Islet precursor cell (in vitro differentiated cells): ENCODE results near the gene SKP1.
"Not testable (repeated sequence)": the region's sequence is repeated elsewhere in the genome, so short reads cannot be mapped to it uniquely, and the experiment has no call there.

Experiments
- DNase-seq: peaks from one replicate; pipeline ENCODE4 v3.0.0-alpha.2; 2018

SKP1 gene

DNA sequence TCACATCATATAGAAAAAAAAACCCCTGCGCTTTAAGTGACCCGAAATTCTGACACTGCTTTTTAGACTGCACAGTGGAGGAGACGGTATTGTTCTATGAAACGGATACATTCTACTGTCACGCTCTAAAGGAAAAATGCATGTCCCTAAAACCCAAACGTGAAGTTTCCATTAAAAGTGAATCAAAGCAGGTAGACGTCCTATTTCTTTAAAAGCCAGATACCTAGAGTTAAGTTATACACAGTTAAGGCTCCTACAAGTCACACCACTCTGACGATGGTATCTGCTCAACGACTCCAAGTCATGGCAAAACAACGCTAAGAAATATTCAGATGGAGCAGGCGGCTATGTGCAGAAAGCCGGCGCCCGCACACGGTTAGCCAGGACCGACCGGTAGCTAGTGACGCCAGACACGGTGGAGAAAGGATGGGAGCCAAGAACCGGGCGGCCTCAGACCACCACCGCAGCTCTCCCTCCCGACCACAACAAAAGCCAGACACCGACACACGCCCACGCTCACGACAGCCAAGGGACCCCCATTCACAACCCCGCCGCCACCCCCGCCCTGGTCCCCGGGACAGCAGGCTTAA, 734 bp downstream of the SKP1 start:
- peak; percentile 74 for DNase-seq

DNA sequence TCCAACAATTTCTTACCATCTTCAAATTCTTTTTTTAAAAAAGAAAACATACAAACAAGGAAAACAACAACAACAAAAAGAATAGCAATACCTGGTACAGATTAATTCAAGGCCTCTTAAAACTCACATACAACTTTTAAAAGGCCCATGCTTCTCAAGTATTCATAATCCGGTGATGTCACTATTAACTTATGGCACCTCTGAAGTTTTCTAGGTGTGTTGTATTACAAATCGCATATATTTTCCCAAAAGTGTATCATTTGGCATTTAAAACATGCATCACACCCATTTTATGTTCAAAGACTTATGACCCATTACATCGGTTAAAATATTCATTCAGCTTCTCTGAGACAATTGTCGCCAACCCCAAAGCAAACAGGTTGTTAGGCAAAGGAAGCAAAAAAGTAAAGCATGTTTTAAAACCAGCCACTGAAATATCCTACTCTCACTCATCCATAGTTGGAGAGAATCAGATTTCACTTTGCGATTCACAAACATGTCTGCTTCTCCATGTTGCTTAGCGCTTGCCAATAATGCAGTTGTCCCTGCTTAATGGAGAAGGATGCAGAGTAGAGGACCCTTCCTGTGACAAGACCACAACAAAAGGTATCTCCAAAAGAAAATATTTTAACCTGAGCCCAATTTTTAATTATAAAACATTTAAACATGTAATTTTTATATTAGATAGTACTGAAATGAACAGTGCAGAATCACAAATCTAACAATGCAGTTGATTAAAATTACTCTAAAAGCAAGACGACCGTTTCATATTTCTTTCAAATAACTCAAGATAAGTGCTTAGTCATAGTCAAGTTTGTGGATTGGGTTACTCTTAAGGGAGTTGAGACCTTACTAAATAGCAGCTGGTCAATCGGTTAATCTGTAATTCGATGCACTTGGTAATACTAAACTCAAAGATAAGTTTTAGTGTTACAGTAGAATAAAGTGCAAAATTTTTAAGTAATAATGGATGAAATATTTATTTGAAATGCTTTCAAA, 1.6 kb downstream of the SKP1 start:
- DNase-seq = no peak

DNA sequence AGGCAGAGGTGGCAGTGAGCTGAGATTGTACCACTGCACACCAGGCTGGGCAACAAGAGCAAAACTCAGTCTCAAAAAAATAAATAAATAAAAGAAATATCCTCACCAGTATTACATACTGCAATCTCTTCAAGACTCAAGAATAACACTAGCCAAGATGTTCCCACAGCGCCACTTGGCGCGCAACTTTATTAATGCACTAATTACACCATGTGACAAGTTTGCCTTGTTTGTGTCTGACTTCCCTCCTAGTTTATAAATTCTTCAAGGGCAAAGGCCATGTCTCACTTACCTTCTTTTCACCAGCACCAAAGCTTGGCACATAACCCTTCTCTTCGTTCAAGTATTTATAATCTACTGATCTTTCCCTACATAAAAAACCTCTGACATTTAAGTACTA, 4.8 kb downstream of the SKP1 start:
- no peak for DNase-seq

DNA sequence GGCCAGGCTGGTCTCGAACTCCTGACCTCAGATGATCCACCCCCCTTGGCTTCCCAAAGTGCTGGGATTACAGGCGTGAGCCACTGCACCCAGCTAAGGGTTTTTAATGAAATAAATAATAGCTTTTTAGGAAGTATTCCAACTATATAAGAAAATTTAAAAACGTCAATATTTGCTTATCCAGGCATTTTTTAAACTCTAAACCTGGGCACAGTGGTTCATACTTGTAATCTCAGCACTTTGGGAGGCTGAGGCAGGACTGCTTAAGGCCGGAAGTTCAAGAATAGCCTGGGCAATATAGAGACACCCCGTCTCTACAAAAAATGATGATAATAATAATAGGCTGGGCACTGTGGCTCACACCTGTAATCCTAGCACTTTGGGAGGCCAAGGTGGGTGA, 14.2 kb downstream of the SKP1 start:
- no peak for DNase-seq

DNA sequence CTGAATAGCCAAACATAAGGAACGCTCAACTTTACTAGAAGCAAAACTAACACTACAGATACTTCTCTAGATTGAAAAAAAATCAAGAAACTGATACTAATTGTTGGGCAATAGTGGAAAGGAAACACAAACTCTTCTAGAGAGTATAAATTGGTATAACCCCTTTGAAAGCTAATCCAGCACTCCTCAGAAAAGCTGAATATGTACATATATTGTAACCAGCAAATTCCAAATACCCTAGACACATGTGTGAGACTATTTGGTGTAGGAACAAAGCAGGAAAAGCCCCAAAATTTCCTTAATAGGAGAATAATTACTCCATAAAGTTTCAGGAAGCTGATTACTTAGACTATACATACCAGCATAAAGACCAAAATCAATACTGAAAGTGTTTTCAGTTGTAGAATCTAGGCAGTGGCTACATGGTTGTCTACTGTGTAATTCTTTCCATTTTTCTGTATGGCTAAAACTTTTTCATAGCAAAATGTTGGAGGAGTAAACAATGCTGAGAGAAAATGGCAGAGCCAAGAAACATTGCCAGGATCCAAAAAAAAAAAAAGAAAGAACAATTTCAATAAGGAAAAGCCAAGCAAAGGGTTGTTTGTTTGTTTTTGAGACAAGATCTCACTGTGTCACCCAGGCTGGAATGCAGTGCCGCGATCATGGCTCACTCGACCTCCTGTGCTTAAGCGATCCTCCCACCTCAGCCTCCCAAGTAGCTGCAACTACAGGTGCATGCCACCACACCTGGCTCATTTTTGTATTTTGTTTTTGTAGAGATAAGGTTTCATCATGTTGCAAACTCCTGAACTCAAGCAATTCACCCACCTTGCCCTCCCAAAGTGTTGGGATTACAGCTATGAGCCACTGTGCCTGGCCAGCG, 15.0 kb downstream of the SKP1 start:
- DNase-seq = no peak

DNA sequence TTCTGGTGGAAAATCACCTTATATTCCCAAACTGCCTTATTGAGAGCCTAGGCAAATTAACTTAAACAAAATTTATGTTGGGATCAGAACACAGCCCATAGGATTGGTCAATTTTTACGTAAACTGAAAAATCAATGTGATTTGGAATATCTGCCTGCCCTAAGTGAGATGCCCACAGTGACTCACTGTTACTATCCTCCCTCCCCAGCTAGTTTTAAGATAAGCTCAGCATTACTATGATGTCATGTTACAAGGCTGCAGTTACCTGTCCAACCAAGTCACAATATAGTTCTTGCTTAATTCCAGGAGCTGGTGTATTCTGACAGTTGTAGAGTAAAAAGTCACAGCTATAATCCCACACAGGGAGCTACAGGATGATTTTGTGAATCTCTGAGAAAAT, 23.1 kb downstream of the SKP1 start:
- DNase-seq = no peak

DNA sequence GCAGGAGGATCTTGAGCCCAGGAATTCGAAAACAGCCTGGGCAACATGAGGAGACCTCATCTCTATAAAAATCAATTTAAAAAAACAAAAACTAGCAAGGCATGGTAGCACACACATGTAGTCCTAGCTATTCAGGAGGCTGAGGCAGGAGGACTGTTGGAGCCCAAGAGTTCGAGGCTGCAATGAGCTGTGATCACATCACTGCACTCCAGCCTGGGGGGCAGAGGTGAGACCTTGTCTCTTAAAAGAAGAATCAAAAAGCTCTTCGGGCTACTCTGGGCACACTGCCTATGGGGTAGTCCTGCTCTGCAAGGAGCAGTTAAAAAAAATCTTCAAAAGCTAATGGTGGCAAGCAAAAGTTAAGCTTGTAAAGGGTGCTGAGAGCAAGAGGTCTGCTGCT, 23.5 kb downstream of the SKP1 start:
- no peak for DNase-seq

DNA sequence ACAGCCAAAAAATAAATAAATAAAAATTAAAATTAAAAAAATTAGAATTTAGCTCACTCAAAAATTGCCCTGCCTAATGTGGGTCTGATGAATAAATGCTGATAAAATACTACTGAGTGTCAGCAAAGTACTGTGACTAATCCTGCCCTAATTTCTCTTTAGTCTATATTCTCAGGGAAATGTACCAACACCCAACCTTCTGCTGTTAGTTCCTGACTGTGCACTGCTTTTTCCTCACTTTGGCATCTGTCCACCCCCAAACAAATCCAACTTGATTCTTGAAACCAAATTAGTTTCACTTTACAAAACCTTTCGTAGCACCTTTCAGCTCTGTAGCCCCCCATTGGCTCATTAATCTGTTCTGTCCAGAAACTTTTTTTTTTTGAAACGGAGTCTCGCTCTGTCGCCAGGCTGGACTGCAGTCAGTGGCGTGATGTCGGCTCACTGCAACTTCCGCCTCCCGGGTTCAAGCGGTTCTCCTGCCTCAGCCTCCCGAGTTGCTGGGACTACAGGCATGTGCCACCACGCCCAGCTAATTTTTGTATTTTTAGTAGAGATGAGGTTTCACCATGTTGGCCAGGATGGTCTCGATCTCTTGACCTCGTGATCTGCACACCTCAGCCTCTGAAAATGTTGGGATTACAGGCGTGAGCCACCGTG, 24.4 kb downstream of the SKP1 start:
- DNase-seq = not testable (repeated sequence)

DNA sequence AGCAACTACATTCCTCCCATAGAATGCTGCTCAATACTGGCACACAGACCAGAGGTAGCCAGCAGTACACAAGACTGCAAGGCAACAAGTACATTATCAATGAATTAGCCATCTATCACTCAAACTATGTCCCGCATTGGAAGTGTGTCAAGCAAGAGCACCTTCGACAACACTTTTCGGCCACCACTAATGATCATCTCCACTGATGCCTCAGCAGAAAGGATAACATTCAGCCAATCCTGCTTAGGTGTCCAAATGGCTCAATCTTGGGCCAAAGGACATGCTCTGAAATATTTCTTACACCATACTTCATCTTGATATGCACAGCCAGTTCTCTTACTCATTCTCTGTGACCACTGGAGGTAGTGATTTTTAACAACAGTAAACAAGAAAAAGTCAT, 25.0 kb downstream of the SKP1 start:
- DNase-seq = no peak

DNA sequence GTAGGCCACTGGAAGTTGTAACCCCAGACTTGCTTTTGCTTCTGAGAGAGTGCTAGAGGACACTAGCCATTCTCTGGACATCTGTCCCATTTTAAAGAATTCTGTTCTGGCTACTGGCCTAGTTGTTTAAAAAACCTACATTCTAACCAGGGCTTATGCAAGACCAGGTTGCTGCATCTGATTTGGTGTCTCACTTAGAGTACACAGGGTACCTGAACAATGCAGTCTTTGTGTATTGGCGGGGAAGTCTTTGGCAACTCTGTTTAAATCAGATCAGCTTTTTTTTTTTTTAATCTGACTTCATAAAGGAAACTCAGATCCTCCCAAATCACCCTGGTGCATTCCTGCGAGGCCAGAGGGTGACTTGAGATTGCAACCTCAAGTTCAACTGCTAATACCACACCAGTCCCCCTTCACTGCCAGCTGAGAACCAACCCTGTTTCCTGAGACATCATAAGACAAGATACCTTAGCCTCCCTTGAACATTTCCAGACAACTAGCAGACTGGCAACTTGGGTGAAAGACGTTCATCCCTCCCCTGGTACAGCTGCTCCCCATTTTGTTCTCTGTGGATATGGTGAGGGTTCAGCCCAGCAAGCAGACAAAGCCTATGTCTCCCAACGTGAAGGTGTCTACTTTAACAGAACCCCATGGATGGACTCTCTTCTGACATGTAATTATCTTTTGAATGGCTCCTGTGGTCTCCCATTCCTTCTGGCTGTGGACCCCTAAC, 27.0 kb downstream of the SKP1 start:
- no peak for DNase-seq

DNA sequence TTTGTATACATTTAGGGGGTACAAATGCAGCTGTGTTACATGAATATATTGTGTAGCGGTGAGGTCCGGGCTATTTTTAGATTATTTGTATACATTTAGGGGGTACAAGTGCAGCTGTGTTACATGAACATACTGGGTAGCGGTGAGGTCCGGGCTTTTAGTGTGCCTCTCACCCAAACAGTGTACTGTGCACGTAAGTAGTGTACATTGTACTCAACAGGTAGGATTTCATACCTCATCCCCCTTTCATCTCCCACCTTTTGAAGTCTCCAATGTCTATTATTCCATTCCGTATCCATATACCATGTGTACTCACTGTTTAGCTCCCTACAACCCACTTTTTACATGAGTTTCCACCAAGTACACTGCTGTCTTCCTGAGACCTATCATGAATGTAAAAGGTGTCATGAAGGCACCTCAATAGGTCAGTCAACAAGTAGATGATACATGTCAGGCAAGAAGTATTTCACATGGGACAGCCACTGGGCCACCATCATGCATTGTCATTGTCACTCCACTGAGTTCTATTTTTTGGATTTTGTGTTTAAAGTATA, 27.7 kb downstream of the SKP1 start:
- DNase-seq = no peak

DNA sequence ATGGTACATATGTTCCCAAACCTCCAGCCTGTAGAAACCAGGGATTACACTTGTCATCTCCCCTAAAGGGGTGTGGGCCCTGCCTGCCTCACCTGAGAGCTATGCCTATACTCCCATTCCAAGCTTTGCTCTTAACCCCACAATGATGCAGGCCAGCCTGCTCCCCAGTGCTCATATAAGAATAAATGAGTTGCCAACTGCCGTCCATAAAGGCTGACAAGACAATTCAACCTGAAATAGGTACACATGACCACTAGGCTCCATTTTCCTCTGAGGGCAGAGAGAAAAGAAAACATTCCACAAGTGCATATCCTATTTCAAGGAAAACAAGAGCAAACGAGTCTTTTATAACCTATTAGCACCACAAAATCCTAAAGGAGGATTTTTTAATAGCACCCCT, 28.4 kb downstream of the SKP1 start:
- no peak for DNase-seq

DNA sequence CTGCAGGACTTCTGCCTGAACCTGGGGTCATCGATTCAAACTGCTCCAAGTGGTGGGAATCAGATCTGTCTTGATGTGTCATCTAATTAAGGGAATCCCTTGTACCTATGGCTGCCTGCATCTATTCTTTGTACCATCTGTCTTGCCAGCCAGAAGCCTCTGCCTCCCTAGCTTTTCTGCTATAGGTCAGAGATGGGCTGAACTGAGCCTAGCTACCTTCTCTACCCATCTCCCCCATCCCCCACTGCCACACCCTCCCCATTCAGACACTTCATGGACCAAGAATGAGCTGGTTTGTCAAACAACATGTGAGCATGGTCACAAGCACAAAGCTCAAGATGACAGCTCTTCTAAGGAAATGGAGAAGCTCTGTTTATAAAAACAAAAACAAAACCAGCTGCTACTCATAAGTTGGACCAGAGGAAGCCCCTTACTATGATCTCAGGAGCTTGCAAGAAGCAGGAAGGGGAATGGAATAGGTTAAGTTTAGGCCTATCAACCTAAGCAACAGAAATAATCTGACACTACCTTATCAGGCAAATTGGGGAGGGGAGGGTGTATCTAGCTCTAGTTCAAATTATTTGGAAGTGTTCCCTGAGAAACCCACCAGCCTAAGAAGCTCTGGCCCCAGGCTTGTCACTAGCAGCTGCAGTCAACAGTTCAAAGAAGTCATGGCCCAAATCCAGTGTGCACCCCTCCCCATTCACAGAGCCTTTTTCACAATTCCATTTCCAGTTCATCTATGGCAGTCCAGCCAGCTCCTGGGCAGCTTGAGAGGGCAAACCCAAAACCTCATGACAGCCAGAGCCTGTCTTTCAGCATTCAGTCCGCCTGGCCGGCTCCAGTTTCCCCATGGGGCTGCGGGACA, 29.9 kb downstream of the SKP1 start:
- DNase-seq = peak; percentile 50

DNA sequence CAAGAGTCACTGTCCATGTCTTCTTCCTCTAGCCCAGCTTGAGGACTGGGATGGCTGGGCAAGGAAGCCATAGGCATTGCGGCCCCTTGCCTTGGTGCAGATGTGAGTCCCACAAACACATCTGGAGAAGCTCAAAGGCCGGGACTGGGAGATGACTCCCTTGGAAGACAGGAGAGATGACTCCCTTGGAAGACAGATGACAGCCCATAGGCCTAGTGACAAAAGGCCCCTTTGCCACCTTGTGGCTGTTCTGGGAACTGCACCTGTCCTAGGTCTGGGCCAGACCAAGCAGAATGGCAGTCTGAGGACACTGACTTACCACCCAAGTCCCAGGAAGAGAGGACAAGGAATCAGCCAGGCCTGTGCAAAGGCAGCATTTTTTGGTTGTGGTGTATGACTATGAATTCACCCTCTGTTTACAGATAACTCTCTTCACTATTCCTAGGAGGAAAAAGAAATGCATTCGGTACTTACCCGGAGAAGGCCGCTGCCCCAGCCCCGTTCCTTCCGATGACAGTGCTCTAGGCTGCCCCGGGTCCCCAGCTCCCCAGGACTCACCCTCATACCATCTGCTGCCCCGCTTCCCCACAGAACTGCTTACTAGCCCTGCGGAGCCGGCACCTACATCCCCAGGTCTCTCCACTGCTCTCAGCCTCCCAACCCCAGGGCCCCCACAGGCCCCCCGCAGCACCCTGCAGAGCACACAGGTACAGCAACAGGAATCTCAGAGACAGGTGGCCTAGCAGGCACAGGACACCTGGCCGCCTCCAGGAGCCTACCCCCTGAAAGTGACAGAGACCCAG, 30.8 kb downstream of the SKP1 start:
- peak; percentile 93 for DNase-seq

DNA sequence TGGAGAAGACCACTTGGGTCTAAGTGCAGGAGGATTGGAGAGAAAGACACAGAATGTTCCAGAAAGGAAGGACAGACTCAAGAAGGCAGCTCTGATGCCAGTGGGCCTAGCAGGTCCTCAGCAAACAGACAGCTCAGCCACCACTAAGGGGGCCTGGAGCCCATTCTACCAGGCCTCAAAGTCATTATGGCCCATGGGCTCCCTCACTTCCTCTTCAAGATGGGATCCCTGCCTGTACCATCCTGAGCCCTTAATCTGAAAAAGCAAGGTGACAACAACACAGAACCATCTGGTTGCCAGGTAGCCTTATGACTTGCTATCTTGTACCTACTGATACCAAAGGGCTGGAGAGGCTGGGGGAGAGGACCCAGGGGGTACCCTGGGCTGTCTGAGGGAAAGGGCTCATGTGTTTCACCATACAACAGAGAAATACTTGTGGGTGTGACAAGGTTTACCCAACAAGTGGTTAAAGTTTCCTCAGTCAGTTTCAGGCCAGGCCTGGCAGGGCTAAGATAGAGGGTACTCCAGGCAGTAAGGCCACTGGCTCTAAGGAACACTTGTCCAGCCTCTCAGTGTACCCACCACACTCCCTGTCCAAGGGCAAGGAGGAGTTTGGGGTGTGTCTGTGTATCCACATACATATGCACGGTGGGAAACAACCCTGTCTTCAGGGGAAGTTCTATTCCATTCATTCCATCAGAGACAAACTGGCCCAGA, 31.6 kb downstream of the SKP1 start:
- no peak for DNase-seq

DNA sequence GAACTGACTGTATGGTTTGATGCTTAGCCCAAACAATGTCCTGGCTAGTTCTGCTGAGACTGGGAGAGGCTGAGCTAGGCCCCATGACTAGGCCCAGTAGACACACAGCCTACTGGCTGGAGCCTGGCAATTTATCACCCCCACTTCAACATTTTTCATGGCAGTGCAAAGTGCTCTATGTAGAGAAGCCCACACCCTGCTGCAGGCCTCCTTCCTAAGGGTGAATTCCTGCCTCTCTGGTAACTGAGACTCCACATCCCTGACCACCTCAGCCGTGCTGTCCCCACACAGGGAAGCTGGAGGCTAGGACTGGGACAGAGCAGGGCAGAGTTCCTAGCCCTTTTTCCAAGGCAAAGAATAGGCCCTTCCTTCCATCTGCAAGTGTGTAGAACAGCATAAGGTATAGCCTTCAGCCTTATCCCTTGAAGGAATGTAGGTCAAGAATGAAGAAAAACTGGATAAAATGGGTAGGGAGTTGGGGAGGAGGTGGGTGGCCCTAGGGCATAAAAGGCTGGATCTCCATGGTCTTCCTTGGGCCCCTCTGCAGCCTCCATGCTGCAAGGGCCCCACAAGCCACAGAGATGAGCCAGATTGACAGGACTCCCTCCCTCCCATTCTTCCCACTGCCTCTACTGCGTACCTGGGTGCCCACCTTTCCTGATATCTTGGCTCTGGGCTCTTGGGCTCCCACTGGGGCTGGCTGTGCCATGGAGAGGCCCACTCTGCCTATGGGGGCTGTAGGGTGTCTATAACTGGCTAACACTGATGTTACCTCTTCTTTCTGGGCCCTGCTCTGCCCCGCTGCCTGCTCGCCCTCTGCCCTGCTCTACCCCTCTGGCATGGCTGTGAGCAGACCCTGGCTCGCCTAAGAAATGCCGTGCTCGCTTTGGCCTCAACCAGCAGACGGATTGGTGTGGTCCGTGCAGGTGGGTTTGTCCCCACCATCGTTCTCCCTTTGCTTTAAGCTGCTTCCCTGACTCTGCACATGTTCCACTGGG, 32.5 kb downstream of the SKP1 start:
- no peak for DNase-seq

DNA sequence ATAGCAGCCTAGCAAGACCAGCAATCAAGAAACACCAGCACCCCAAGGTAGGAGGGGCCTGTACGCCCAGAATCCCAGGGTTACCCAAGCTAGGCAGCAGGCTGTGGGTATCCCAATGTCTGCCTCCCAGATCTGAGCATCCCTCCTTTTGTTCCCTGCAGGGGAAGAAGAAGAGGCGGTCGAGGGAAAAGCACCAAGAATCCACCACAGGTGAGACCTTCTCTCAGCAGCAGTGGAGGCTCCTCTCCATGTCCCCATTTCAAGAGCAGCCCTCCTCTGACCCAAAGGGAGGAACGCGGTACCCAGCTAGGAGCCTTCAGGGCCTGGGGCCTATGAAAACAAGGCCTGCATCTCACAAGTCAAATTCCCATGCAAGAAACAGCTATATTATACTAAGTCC, 33.3 kb downstream of the SKP1 start:
- DNase-seq = no peak

DNA sequence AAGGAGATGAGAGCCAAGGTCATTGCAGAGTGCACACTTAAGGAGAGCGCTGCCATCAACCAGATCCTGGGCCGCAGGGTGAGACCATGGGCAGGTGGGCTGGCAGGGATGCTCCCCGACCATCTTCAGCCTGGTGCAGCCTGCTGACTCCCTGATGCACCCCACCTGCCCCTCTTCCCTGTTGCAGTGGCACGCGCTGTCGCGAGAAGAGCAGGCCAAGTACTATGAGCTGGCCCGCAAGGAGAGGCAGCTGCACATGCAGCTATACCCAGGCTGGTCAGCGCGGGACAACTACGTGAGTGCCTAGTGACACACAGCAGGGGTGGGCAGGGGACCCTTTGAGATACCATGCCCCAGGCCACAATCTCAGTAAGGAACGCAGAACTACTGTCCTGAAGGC, 33.9 kb downstream of the SKP1 start:
- peak; percentile 48 for DNase-seq
